Measurements from ENCODE around the gene ATP6V1F. TPM values are rescaled to one million over a fixed set of nuclear protein-coding genes. Genes with fewer than 3 reads are reported as not detected.

ATP6V1F gene
- total RNA-seq, 1 donor from 2014 or later = 71.5 TPM

- DNase-seq = no peak
Observed at GRCh38 chr7:128849156-128849515, 13.5 kb upstream of the ATP6V1F start.

DNA sequence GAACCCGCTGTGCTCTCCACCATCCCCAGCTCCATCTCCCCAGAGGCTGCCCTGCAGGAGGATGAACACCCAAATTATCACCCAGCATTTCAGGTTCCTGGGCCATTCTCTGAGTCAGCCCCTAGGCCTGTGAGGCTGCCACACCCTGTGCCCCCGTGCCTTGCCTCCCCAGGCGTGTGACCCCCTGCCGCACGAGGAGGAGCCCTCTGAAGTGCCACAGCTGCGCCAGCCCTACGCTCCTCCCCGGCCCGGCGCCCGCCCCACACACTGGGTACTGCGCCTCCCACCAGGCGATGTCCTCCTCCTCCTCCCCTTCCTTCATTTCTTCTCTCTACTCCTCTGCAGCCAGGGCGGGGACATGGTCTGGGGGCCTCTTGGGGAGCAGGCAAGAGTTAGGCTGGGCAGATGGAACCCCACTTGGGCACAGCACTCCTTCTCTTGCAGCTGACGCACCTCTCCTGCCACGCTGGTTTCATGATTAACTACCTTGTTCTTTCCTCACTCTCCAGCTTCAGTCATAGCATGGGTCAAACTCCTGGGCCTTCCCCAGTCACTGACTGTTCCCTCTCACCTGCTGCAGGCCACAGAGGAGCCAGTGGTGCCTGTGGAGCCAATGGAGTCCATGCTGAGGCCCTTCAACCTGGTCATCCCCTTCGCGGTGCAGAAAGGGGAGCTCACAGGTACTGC, 12.7 kb upstream of the ATP6V1F start:
- no peak for DNase-seq

DNA sequence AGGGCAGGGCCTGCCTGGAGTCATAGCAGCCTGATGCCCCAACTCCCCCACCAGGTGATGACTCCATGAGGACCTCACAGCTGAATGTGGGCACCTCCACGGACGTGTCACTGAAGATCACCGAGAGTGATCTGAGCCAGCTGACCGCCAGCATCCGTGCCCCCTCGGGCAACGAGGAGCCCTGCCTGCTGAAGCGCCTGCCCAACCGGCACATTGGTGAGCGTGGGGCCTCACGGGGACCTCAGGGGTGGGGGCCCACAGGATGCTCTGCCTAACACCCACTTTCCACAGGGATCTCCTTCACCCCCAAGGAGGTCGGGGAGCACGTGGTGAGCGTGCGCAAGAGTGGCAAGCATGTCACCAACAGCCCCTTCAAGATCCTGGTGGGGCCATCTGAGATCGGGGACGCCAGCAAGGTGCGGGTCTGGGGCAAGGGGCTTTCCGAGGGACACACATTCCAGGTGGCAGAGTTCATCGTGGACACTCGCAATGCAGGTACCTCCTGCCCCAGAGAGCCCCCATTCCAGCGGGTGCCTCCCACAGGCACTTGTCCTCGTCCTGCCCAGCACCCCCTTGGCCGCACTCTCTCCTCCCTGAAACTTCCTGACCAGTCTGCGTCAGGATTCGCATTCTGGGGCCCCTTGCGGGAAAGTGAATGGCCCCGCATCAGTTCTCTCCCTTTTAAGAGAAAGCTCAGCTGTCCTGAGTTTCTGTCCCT, 10.0 kb upstream of the ATP6V1F start:
- no peak for DNase-seq

GRCh38 chr7:128853799-128854198, 8.9 kb upstream of the ATP6V1F start:
- DNase-seq = no peak

DNA sequence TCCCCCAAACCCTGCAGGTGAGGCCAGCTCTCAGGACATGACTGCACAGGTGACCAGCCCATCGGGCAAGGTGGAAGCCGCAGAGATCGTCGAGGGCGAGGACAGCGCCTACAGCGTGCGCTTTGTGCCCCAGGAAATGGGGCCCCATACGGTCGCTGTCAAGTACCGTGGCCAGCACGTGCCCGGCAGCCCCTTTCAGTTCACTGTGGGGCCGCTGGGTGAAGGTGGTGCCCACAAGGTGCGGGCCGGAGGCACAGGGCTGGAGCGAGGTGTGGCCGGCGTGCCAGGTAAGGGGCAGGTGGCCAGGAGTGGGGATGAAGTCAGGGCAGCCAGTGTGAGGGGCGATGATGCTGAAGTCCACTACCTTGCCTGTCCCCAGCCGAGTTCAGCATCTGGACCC, 8.3 kb upstream of the ATP6V1F start:
- DNase-seq = no peak

GRCh38 chr7:128855559-128855958, 7.1 kb upstream of the ATP6V1F start:
- DNase-seq = no peak

- no peak for DNase-seq
Observed at GRCh38 chr7:128856001-128856718, 6.5 kb upstream of the ATP6V1F start.

GRCh38 chr7:128858380-128859231, 4.0 kb upstream of the ATP6V1F start:
- no peak for DNase-seq

GRCh38 chr7:128859232-128860157, 3.2 kb upstream of the ATP6V1F start:
- DNase-seq = no peak

GRCh38 chr7:128860158-128861073, 2.2 kb upstream of the ATP6V1F start:
- peak; percentile 67 for DNase-seq

- no peak for DNase-seq
Observed at GRCh38 chr7:128861957-128862570, 592 bp upstream of the ATP6V1F start.

DNA sequence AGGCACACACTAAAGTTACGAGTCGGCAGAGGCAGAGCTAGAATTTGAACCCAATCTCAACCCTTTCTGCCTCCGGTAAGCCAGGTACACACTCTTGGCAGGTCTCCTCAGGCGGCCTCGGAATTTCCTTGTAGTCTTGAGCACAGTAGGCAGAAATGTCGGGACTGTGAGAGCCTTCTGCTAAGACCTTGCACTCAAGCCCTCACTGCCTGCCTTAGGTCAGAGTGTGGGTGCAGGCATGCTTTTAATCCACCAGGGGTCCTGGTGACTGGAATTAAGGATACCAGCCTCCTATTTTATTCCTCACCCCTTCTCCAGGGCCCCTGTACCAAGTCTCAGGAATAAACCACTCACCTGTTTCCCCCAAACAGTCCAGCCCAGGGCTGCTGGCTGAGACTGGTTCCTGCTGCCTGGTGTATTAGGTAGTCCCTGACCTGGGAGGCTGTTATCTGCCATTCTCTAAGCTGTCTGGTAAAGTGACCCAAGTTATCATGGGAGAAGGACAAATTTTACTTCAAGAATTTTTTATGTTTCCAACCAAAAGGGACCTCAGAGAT, 855 bp downstream of the ATP6V1F start:
- DNase-seq = peak; percentile 62

DNA sequence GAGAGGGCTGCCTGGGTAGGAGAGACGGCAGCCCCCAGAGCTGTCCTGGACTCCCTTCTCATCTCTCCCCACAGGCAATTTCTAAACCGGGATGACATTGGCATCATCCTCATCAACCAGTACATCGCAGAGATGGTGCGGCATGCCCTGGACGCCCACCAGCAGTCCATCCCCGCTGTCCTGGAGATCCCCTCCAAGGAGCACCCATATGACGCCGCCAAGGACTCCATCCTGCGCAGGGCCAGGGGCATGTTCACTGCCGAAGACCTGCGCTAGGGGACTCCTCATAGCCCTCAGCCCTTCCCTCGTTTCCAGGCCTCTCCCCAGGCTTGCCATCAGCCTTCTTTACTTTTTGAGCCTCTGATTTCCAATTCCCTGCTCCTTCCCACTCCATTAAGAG, 2.6 kb downstream of the ATP6V1F start:
- DNase-seq = no peak

DNA sequence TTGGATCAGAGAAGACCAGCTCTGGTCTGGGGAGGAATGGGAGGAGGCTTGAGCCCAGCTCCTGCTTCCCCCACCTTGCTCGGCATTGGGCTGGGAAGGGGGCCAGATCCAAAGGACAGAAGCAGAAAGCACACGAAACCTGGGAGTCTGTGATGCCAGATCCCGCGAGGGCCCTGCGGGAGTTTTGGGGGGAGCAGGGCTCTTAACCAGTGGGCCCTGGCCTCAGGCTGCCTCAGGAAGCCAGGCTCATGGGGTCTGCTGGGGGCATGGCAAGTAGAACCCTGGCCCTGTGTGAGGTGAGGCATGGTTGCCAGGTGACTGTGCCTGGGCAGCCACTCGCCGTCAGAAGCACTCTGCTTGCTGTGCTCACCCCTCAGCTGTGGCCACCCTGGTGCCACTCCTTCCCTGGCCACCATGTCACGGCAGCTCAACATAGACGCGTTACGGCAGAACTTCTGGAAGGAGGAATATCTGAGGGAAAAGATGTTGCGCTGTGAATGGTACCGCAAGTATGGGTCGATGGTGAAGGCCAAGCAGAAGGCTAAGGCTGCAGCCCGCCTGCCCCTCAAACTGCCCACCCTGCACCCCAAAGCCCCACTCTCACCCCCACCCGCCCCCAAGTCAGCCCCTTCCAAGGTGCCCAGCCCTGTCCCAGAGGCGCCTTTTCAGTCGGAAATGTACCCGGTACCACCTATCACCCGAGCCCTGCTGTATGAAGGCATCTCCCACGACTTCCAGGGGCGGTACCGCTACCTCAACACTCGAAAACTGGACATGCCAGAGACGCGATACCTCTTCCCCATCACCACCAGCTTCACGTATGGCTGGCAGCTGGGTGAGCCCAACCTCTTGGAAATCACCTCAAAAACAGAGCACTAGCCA, 3.6 kb downstream of the ATP6V1F start:
- DNase-seq = no peak

GRCh38 chr7:128867241-128867640, 4.6 kb downstream of the ATP6V1F start:
- no peak for DNase-seq

- DNase-seq = peak; percentile 71
Observed at GRCh38 chr7:128867842-128868623, 5.4 kb downstream of the ATP6V1F start.

- no peak for DNase-seq
Observed at GRCh38 chr7:128868624-128869137, 6.0 kb downstream of the ATP6V1F start.

Data from tongue (tissue), 2 donors.